GM21786 (cell line): ENCODE results near the gene SERGEF.
A peak's percentile ranks its signal among the peaks of the same experiment; 100 is the strongest.
"Not testable (repeated sequence)": the region's sequence is repeated elsewhere in the genome, so short reads cannot be mapped to it uniquely, and the experiment has no call there.

Experiments used
- ATAC-seq: cut with Tn5 transposase; IDR thresholded peaks from one replicate; pipeline ENCODE4 v1.9.1; 2021; ENCODE audit not compliant: unreplicated experiment

SERGEF gene

GRCh38 chr11:18000760-18001159, 12.1 kb downstream of the SERGEF start:
- ATAC-seq = peak; percentile 95

DNA sequence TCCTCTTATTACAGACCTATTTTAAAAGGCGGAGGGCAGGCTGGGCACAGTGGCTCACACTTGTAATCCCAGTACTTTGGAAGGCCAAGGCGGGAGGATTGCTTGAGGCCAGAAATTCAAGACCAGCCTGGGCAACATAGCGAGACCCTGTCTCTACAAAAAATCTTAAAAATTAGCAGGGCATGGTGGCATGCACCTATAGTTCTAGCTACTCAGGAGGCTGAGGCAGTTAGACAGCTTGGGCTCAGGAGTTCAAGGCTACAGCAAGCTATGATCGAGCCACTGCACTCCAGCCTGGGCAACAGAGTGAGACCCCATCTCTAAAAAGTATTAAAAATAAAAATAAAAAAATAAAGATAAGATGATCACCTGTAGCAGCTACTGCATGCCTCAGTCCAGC, 12.7 kb downstream of the SERGEF start:
- not testable (repeated sequence) for ATAC-seq

DNA sequence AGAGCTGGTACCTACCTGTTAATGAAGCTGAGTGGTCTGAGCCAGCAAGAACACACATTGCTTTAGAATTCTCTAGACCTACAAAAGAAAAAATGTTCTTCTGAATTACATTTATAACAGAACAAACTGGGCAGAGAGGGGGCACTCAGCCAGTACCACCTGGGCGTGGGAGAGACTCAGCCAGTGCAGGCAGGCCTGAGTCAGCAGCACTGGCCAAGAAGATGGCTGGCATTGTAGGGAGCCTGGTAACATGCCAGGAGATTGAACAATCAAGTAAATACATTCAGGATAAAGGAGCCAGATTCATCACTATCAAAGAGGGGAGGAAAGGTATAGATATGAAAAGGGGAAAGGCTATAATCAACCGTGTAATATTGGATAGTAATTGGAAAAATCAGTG, 19.9 kb downstream of the SERGEF start:
- no peak for ATAC-seq

GRCh38 chr11:17991783-17992433, 20.9 kb downstream of the SERGEF start:
- ATAC-seq = peak; percentile 68

DNA sequence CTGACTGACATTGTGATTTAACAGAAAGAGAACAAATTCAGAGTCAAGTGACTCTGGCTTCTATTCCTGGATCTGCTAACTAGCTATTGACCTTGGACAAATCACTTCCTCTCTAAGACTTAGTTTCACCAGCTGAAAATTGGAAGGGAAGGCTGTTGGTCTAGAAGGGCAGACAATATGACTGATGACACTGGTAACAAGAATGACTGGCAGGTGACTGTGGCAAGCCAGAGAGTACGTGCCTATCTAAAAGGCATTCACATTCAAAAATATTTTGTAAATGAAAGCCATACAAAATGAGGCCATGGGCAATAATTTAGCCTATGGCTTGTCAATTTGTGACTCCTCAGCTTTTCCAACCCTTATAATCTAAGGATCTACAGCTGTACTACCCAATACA, 23.5 kb downstream of the SERGEF start:
- no peak for ATAC-seq

DNA sequence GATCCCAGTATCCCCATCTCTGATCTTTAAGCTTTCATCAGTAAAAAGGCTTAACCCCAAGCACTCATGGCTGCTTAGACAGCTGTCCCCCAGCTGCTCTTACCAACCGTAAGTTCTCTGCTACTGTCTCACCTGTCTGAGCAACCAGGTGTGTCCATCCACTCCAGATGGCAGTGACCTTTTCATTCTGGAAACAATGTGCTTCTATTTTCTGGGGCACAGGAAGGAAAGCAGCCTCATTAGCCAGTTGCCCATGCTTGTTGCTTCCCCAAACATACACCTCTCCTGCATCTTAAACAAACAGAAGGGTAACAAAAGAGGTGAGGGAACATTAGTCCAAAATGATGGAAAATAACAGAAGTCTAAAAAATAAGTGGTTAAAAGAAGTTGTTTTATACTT, 24.4 kb downstream of the SERGEF start:
- ATAC-seq = no peak

- ATAC-seq = no peak
Measured at GRCh38 chr11:17987826-17988225, 25.0 kb downstream of the SERGEF start.

DNA sequence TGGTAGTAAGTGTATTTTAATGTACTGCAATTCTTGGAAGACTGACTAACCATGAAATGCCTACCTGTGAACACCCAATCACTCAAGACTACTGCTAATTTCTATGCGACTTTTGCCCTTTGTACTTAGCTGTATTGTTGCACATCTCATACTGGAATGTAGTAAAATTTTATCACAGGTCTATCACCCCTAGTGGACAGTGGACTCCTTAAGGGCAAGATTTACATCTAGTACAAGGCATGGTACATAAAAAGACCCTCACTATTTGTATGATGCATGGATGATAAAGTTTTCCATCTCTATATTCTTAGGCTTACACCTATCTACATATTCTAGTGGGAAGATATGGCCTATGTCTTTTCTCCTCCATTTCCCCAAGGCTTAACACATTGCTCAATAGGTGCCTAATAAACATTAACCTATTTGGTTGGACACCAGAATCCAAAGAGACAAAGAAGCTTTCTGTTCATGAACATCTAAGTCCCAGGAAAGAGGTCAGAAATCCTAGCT, 26.1 kb downstream of the SERGEF start:
- ATAC-seq = no peak

DNA sequence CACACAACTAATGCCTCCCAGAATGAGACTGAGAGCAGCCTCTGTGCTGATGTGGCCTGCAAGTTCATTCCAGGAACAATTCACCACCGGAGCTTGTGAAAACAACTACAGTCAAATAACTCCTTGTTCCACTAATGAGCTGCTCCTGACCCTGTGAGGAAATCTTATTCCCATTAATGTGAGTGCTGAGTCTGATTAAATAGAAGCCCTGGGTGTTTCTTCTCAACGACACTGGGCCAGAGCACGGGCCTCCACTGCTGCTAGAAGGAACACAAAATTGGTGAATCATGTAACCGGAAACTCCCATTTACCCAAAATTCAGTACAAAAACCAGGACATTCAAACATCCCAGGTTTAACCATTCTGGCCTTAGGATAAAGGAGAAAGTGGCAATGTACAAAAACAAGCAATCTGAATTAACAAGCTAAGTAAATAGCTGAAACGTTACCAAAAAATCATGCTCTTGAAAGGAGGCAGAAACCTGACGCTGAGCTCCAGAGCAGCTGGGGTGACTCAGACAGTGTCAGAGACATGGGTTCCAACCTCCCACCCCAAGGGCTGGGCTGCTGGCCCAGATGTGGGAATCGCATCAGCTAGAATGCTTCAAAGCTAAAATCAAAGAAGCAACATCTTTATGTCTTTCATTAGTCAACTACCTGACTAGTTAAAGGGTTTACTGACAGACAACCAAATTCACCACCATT, 26.7 kb downstream of the SERGEF start:
- no peak for ATAC-seq

GRCh38 chr11:17985517-17985916, 27.3 kb downstream of the SERGEF start:
- no peak for ATAC-seq

GRCh38 chr11:17983569-17983968, 29.3 kb downstream of the SERGEF start:
- no peak for ATAC-seq

DNA sequence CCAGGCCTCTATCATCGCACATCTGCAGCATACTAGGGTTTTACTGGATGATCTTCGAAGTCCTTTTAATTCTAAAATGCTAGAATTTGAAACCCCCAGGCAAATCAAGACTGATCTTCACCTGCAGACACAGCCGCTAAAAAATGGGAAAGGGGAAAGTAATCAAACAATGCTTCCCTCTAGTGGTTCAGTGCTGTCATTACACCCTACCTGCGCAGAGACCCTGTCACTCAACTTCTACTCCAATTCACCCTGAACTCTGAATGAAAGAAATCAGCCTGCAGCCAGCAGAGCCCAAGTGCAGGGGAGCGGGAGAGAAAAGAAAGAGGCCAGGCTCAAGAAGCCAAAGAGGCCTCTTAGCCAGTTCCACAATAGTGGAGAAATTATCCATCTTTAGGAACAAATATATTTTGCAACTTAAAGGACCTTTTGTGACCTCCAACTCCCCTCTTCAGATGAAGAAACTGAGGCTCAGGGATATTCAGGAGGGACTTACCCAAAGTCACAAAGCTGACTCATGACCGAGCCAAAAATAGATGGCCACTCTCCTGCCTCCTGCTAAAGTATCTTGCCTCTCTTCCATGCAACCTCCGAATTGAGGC, 33.0 kb downstream of the SERGEF start:
- no peak for ATAC-seq

GRCh38 chr11:17978553-17979287, 34.1 kb downstream of the SERGEF start:
- ATAC-seq = no peak

DNA sequence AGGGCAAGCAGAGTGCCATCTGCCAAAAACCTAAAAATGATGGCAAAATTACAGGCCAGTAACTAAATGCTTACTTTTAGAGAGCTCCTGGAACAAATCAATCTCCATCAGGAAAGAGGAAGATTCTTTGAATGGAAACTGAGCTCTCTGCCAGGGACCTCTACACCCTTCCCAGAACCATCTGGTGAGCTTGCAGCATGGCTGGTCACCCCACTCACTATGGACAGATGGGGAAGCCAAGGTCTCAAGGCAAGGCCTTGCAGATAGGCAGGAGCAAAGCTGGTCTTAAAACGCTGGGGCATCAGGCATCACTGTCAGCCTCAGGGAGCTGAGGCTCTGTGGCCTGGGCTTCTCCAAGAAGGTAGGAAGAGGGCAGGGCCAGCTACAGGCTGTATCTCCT, 36.2 kb downstream of the SERGEF start:
- ATAC-seq = no peak

- ATAC-seq = no peak
Measured at GRCh38 chr11:17974246-17974645, 38.6 kb downstream of the SERGEF start.

DNA sequence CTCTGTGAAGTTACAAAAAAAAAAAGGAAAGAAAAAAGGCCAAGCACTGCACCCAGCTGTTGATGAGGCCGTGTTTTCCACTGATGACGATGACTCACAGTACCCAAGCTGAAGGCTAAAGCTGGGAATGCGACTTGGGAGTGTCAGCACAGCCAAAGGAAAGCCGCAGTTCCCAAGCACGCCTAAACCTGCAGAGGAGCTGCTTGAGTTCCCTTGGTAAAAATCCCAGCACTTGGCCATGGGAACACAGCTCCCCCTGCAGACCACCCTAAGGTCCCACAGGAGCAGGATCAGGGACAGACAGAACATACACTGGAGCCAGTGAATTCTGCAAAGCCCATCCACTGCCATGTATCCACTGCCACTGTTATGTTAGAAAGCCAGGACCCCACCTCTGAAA, 39.9 kb downstream of the SERGEF start:
- ATAC-seq = no peak

DNA sequence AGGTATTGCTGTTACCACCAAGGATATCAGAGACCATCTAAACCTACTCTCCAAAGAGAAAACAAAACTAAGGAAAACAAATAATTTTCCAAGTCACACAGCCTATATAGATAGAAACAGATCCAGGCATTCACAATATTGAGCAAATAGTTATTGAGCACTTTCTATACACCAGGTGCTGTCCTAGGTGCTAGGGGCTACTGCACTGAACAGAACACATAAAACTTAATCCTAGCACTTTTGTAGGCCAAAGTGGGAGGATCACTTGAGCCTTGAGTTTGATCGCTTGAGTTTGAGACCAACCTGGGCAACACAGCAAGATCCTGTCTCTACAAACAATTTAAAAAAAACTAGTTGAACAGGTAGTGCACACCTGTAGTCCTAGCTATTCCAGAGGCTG, 44.6 kb downstream of the SERGEF start:
- ATAC-seq = no peak

DNA sequence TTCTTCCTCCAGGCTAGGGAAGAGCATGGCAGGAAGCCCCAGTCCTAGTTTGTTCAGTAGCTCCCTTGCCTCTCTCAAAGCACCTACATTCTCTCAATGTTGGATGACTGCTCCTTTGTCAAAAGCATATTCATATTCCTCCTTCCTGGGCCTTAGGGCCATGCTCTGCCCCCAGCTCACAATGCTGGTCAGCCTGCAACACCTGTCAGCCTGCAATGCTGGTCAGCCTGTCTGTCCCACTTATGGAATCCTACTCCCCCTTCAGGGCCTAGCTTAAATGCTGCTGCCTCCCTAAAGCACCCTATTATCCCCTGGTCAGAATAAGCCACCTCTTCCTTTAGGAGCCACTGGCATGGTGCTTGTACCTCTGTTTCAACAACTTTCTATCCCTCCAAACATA, 45.2 kb downstream of the SERGEF start:
- ATAC-seq = no peak

GRCh38 chr11:17960091-17960490, 52.8 kb downstream of the SERGEF start:
- no peak for ATAC-seq

GRCh38 chr11:17958446-17958845, 54.4 kb downstream of the SERGEF start:
- no peak for ATAC-seq

DNA sequence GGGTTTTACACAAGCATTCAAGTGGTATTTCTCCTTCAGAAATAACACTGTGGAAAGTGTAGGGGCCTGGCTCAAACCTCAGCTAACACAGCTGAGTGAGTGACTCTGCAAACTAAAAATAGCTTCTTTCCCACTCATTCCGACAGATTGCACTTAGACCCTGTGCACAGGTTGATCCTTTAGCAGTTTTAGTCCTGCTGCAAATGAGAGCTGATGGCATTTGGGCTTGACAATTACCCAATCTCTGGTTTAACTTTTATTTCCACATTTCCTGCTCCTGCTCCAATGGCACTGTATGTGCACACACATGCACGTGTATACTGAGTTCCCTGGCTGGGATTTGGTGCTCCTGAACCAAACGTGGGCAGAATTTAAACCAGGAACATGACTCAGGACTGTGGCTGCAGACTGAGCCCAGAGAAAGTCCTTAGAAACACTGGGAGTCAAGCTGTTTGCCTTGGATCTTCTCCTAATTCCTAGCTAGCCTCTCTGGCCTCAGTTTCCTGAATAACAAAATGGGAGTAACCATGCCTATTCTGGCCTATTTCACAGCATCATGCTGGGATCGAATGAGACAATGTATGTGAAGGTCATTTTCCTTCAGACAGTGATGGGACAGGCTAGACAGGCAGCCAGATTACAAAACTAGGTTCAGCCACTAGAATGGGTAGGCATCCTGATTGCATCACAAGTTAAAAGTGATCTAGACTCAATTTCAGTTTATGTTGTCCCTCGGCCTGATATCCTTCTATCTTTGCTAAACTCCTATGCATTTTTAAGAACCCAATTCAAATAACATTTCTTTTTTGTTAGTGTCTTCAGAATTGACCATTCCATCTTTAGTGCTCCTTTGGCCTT, 58.2 kb downstream of the SERGEF start:
- ATAC-seq = no peak
